HepG2 (cell line): ENCODE results near the gene CLN6. TPM values are rescaled to one million over a fixed set of nuclear protein-coding genes. Genes with fewer than 3 reads are reported as not detected.
A peak's percentile ranks its signal among the peaks of the same experiment; 100 is the strongest.

Experiments used
- BHLHE40 ChIP-seq: IDR thresholded peaks from 2 replicates; pipeline ENCODE4 v1.6.1; 2011; ENCODE audit warnings: low read length, improper control_type of control experiment
- CAMTA2 ChIP-seq: sonication (generic); formaldehyde crosslinking; IDR thresholded peaks from 2 replicates; pipeline ENCODE4 v1.4.0; 2020; ENCODE audit warnings: mild to moderate bottlenecking, missing genetic modification reagents, borderline replicate concordance
- FOXJ3 ChIP-seq: sonication (generic); formaldehyde crosslinking; IDR thresholded peaks from 2 replicates; pipeline ENCODE4 v1.4.0; 2020; ENCODE audit warnings: missing genetic modification reagents, mild to moderate bottlenecking, borderline replicate concordance
- HOXA5 ChIP-seq: sonication (generic); formaldehyde crosslinking; IDR thresholded peaks from 2 replicates; pipeline ENCODE4 v1.4.0; 2020; ENCODE audit warnings: missing genetic modification reagents
- ISL2 ChIP-seq: sonication (generic); formaldehyde crosslinking; IDR thresholded peaks from 2 replicates; pipeline ENCODE4 v1.5.0; 2020; ENCODE audit warnings: missing genetic modification reagents
- SKI ChIP-seq: fragments of 450-650 bp; IDR thresholded peaks from one replicate; pipeline ENCODE4 v1.6.1; 2018; ENCODE audit warnings: mild to moderate bottlenecking; ENCODE audit not compliant: partially characterized antibody
- SOX13 ChIP-seq, 3 experiments: fragments of 450-650 bp in 1 of 3; sonication (generic) in 1 of 3; formaldehyde crosslinking in 1 of 3; IDR thresholded peaks in 2 of 3; conservative IDR thresholded peaks in 1 of 3; 2 replicates each; pipeline versions ENCODE4 v1.5.0 to v1.6.1; 2016 to 2020; ENCODE audit warnings: antibody characterized with exemption in 1 of 3, mild to moderate bottlenecking in 1 of 3, missing compliant biosample characterization in 1 of 3, missing genetic modification reagents in 1 of 3, moderate library complexity in 1 of 3
- SRSF4 ChIP-seq: fragments of 200-400 bp; formaldehyde crosslinking; IDR thresholded peaks from one replicate; pipeline ENCODE4 v1.6.1; 2018; ENCODE audit warnings: mild to moderate bottlenecking, low read depth, low read length, moderate library complexity; ENCODE audit not compliant: poor library complexity, severe bottlenecking
- TARDBP ChIP-seq: sonication (generic); formaldehyde crosslinking; IDR thresholded peaks from 2 replicates; pipeline ENCODE4 v1.8.0; 2022; ENCODE audit warnings: mild to moderate bottlenecking, missing genetic modification reagents
- ZNF121 ChIP-seq: sonication (generic); formaldehyde crosslinking; IDR thresholded peaks from 2 replicates; pipeline ENCODE4 v1.5.0; 2020; ENCODE audit warnings: mild to moderate bottlenecking, missing genetic modification reagents
- ZNF577 ChIP-seq: sonication (generic); formaldehyde crosslinking; IDR thresholded peaks from 2 replicates; pipeline ENCODE4 v1.4.0; 2020; ENCODE audit warnings: mild to moderate bottlenecking, low read depth, missing genetic modification reagents, borderline replicate concordance
- ZNF761 ChIP-seq: sonication (generic); formaldehyde crosslinking; conservative IDR thresholded peaks from 2 replicates; pipeline ENCODE4 v1.4.0; 2020; ENCODE audit warnings: mild to moderate bottlenecking, missing genetic modification reagents
- polyA plus RNA-seq, 8 experiments: library from polyadenylated mRNA; depleted of rRNA in 3 of 8; stranded (reverse) in 7 of 8; unstranded in 1 of 8; fragments of >200 nt; fragmentation: Illumina TruSeq in 4 of 8; extraction: Trizol in 4 of 8; gene quantifications; 2 replicates each; pipeline versions ENCODE4 v1.2.1 to v1.2.3, GENCODE V29; 2011 to 2016; ENCODE audit warnings: low read depth in 4 of 8, missing spikeins in 1 of 8, mixed read lengths in 1 of 8; ENCODE audit not compliant: insufficient read depth in 1 of 8
- total RNA-seq, 5 experiments: library from RNA; depleted of rRNA; stranded (reverse); fragments of >200 nt; fragmentation: Illumina TruSeq; extraction: Trizol; gene quantifications; 2 replicates each; pipeline ENCODE4 v1.2.3, GENCODE V29; 2016; ENCODE audit warnings: low read depth in 1 of 5
- TF ChIP-seq, protein P1 (sequence below): IDR thresholded peaks from 2 replicates; pipeline ENCODE4 v1.6.1; 2012; ENCODE audit warnings: inconsistent platforms
- TF ChIP-seq, protein P2 (sequence below): sonication (generic); formaldehyde crosslinking; IDR thresholded peaks from one replicate; pipeline ENCODE4 v1.5.1; 2020; ENCODE audit warnings: mild to moderate bottlenecking, missing genetic modification reagents; ENCODE audit errors: not compliant biosample characterization
- TF ChIP-seq, protein P3 (sequence below): sonication (generic); formaldehyde crosslinking; IDR thresholded peaks from 2 replicates; pipeline ENCODE4 v1.5.0; 2020; ENCODE audit warnings: mild to moderate bottlenecking, missing genetic modification reagents, borderline replicate concordance

The CLN6 gene
- total and polyA plus RNA-seq, 2 of the 13 experiments (the other 11 are each of a cell fraction or from before 2014, with no cell fraction given): 24.9 to 27.1 TPM

DNA sequence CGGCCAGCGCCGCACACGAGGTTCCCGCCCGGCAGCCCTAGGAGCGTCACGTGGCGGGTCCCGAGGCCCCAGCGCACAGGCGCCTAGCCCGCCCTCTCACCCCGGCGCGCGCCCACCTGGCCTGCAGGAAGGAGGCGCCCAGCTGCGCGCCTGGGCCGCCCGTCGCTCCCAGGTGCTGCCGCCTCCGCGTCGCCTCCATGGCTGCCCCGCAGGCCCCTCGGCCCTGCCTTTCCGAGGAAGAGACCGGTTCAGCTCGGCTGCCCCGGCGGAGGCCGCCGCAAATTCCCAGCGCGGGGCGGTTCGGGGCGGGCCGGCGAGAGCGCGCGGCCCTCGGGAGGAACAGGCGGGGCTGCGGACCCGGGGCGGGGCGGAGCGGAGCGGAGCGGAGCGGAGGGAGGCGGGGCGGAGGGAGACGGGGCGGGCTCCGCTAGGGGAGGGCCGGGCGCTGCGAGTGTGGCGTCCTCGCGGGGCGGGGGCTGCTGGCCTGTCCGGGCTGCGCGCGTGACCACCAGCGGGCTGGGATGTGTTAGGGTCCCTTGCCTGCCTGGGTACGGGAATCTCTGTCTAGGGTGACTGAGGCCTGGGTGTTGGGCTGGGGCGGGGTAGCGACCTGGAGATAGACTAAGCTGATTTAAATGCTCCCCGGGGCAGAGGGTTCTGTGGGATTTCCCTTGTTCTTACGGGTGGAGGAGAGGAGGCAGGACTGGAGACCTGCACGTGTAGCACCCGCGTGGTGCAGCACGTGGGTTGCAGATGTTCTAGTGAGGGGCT is at the start of gene CLN6 (continued):
- TF ChIP-seq FOXJ3: no peak
- peak; percentile 45 for TF ChIP-seq SKI
- TF ChIP-seq, protein P1, sequence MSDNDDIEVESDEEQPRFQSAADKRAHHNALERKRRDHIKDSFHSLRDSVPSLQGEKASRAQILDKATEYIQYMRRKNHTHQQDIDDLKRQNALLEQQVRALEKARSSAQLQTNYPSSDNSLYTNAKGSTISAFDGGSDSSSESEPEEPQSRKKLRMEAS: peak; percentile 99
- TF ChIP-seq BHLHE40: peak; percentile 60
- TF ChIP-seq SOX13 (IDR thresholded peaks at IDR 0.05): no peak
- TF ChIP-seq SOX13 (CRISPR knock-in tag; conservative IDR thresholded peaks at IDR 0.05 in 1 of 2, IDR thresholded peaks at IDR 0.05 in 1 of 2): no peak
- TF ChIP-seq ZNF121: no peak
- TF ChIP-seq TARDBP (CRISPR knock-in tag): no peak; the same call in 1 of the 2 replicates
- peak; percentile 97 for TF ChIP-seq ZNF761 (CRISPR knock-in tag)
- TF ChIP-seq, protein P2, sequence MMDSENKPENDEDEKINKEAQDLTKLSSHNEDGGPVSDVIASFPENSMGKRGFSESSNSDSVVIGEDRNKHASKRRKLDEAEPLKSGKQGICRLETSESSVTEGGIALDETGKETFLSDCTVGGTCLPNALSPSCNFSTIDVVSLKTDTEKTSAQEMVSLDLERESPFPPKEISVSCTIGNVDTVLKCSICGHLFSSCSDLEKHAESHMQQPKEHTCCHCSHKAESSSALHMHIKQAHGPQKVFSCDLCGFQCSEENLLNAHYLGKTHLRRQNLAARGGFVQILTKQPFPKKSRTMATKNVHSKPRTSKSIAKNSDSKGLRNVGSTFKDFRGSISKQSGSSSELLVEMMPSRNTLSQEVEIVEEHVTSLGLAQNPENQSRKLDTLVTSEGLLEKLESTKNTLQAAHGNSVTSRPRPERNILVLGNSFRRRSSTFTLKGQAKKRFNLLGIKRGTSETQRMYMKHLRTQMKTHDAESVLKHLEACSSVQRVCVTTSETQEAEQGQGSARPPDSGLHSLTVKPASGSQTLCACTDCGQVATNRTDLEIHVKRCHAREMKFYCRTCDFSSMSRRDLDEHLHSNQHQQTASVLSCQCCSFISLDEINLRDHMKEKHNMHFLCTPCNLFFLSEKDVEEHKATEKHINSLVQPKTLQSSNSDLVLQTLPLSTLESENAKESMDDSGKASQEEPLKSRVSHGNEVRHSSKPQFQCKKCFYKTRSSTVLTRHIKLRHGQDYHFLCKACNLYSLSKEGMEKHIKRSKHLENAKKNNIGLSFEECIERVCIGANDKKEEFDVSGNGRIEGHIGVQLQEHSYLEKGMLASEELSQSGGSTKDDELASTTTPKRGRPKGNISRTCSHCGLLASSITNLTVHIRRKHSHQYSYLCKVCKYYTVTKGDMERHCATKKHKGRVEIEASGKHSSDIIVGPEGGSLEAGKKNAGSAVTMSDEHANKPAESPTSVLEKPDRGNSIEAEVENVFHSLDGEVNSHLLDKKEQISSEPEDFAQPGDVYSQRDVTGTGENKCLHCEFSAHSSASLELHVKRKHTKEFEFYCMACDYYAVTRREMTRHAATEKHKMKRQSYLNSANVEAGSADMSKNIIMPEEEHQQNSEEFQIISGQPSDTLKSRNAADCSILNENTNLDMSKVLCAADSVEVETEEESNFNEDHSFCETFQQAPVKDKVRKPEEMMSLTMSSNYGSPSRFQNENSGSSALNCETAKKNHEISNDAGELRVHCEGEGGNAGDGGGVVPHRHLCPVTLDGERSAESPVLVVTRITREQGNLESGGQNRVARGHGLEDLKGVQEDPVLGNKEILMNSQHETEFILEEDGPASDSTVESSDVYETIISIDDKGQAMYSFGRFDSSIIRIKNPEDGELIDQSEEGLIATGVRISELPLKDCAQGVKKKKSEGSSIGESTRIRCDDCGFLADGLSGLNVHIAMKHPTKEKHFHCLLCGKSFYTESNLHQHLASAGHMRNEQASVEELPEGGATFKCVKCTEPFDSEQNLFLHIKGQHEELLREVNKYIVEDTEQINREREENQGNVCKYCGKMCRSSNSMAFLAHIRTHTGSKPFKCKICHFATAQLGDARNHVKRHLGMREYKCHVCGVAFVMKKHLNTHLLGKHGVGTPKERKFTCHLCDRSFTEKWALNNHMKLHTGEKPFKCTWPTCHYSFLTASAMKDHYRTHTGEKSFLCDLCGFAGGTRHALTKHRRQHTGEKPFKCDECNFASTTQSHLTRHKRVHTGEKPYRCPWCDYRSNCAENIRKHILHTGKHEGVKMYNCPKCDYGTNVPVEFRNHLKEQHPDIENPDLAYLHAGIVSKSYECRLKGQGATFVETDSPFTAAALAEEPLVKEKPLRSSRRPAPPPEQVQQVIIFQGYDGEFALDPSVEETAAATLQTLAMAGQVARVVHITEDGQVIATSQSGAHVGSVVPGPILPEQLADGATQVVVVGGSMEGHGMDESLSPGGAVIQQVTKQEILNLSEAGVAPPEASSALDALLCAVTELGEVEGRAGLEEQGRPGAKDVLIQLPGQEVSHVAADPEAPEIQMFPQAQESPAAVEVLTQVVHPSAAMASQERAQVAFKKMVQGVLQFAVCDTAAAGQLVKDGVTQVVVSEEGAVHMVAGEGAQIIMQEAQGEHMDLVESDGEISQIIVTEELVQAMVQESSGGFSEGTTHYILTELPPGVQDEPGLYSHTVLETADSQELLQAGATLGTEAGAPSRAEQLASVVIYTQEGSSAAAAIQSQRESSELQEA (CRISPR knock-in tag): no peak
- TF ChIP-seq HOXA5 (CRISPR knock-in tag): peak; percentile 2; the same call in 1 of the 2 replicates
- TF ChIP-seq SRSF4: no peak
- TF ChIP-seq, protein P3, sequence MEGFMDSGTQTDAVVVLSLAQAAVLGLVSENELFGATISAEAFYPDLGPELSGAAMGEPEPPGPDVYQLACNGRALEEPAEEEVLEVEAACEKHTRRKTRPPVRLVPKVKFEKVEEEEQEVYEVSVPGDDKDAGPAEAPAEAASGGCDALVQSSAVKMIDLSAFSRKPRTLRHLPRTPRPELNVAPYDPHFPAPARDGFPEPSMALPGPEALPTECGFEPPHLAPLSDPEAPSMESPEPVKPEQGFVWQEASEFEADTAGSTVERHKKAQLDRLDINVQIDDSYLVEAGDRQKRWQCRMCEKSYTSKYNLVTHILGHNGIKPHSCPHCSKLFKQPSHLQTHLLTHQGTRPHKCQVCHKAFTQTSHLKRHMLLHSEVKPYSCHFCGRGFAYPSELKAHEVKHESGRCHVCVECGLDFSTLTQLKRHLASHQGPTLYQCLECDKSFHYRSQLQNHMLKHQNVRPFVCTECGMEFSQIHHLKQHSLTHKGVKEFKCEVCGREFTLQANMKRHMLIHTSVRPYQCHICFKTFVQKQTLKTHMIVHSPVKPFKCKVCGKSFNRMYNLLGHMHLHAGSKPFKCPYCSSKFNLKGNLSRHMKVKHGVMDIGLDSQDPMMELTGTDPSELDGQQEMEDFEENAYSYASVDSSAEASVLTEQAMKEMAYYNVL: peak; percentile 64; the same call in 1 of the 2 replicates
- TF ChIP-seq CAMTA2 (CRISPR knock-in tag): peak; percentile 49; the same call in 1 of the 2 replicates
- TF ChIP-seq ISL2 (CRISPR knock-in tag): no peak
- 0 out of 2 replicates have a peak, but pooled peaks have one; percentile 41 for TF ChIP-seq ZNF577 (CRISPR knock-in tag)
